Tibial artery (tissue), 4 donors: ENCODE data around the gene MTERF4.
A peak's percentile ranks its signal among the peaks of the same experiment; 100 is the strongest.

Experiments
- DNase-seq, 2 donors: peaks; one replicate each; pipeline ENCODE4 v3.0.0-alpha.2; 2019
- H3K27ac ChIP-seq, 2 donors: fragments of 200-600 bp; sonication (generic) in 1 of 2; 1 replicate in 1 of 2; 2 replicates in 1 of 2; pipeline ENCODE4 v1.5.1; 2018 to 2019; ENCODE audit warnings: mild to moderate bottlenecking in 1 of 2
- H3K27me3 ChIP-seq, 2 donors: fragments of 200-600 bp; sonication (generic) in 1 of 2; one replicate each; pipeline versions ENCODE4 v1.5.1 to v1.6.0; 2016 to 2019
- H3K36me3 ChIP-seq, 3 donors: fragments of 200-600 bp; sonication (generic) in 2 of 3; one replicate each; pipeline ENCODE4 v1.5.1; 2016 to 2019; ENCODE audit warnings: mild to moderate bottlenecking in 2 of 3
- H3K4me1 ChIP-seq, 4 donors: fragments of 200-600 bp; sonication (generic) in 2 of 4; 1 replicate in 3 of 4; 2 replicates in 1 of 4; pipeline ENCODE4 v1.5.1; 2016 to 2019
- H3K4me3 ChIP-seq, 2 donors: fragments of 200-600 bp; sonication (generic) in 1 of 2; 1 replicate in 1 of 2; 2 replicates in 1 of 2; pipeline ENCODE4 v1.5.1; 2018 to 2019; ENCODE audit warnings: mild to moderate bottlenecking in 2 of 2
- H3K9me3 ChIP-seq, 3 donors: fragments of 200-600 bp; sonication (generic) in 1 of 3; one replicate each; pipeline ENCODE4 v1.5.1; 2016 to 2019
- intact Hi-C: fragments of 100-400 bp; cut with DNase I; formaldehyde crosslinking; loops from one replicate; pipeline ENCODE4 v1.15.0; 2023; ENCODE audit warnings: low total_unique reads
- TF ChIP-seq, protein P1 (sequence below), 2 experiments: fragments of 200-600 bp in 1 of 2; fragments of 450-650 bp in 1 of 2; IDR thresholded peaks; one replicate each; pipeline ENCODE4 v1.5.1; 2017 to 2019; ENCODE audit warnings: antibody characterized with exemption in 2 of 2, mild to moderate bottlenecking in 1 of 2, moderate library complexity in 1 of 2

Gene MTERF4

DNA sequence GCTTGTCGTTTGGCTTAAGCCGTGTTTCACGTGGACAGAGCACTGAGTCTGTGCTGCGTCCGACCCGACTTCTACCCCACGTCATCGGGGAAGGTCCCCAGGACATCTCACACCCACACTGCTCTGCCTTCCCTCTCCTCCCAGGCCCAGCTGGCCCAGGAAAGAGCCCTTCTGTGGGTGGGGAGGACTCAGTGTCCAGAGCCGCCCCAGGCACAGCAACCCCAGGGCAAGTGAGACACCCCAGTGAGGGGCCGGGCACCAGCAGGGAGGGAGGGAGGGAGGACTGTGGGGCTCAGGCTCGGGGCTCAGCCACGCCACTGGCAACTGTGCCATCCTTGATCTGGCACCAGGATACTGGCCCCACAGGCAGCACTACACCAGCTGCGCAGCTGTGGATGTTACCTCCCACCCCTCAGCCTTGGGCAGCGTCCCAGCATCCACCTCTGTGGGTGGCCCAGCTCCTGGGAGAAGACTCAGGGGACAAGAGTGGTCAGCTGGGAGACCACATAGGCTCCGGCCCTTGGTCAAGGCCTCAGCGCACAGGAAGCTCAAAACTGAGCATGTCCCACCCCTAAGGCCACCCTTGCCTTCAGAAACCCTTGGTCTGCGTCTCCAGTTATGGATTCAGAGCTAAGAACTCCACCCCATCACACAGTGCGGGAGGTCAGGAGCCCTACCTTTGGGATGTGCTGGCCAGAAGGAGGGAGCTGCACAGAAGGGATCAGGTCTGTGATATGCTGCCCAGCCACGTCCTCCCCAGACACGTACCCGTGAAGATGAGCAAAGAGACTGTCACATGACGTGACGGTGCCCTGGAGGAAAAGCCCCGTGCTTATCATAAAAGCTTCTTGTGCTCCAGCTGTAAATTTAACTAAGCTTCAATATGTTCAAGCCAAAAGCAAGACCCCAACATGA, 35.4 kb upstream of the MTERF4 start:
- Histone ChIP-seq H3K4me3 (no peak overlapping the region), H3K27me3 (no peaks in the 10 kb centered on the region), H3K36me3 (peaks cover 0 to 33% (median 0%) of the 10 kb centered on the region in 3 donors), H3K4me1 (no peaks in the 10 kb centered on the region), H3K27ac (no peak overlapping the region), H3K9me3 (no peaks in the 10 kb centered on the region)
- TF ChIP-seq, protein P1, sequence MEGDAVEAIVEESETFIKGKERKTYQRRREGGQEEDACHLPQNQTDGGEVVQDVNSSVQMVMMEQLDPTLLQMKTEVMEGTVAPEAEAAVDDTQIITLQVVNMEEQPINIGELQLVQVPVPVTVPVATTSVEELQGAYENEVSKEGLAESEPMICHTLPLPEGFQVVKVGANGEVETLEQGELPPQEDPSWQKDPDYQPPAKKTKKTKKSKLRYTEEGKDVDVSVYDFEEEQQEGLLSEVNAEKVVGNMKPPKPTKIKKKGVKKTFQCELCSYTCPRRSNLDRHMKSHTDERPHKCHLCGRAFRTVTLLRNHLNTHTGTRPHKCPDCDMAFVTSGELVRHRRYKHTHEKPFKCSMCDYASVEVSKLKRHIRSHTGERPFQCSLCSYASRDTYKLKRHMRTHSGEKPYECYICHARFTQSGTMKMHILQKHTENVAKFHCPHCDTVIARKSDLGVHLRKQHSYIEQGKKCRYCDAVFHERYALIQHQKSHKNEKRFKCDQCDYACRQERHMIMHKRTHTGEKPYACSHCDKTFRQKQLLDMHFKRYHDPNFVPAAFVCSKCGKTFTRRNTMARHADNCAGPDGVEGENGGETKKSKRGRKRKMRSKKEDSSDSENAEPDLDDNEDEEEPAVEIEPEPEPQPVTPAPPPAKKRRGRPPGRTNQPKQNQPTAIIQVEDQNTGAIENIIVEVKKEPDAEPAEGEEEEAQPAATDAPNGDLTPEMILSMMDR (IDR thresholded peaks at IDR 0.05) = no peak
- intact Hi-C loops = no loop called here
- DNase-seq = peak in 1 of 2 donors; percentile 9

DNA sequence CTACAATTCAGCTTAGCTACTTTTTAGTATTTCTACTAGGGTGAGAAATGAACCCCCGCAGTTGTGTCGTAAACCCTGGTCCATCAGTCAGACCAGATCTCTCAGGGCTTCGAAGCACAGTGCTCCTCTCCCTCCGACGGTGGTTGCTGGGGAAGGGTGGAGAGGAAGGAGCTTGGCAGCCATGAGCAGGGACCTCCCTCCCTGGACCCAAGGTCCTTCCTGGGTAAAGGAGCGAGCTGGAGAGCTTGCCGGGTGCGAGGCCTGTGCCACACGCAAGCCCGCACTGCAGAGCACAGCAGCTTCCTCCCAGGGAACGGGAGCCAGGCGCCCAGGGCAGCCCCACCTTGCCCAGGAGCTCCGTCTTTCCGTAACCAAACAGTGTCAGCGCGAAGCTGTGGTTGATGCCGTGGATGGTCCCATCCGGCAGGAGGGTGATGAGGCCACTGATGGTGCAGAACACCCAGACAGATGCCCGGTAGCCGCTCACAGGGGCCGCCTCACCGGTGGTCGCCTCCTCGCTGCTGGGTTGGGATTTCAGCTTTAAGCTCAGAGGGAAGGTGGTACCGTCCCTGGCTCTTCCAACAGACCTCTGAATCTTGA, 34.7 kb upstream of the MTERF4 start:
- TF ChIP-seq, protein P1 (IDR thresholded peaks at IDR 0.05) = no peak
- DNase-seq = peak in 1 of 2 donors; percentile 37
- H3K4me1 ChIP-seq = no peaks in the 10 kb centered on the region
- H3K4me3 ChIP-seq = no peak overlapping the region
- no peak overlapping the region for H3K27ac ChIP-seq
- no peaks in the 10 kb centered on the region for H3K27me3 ChIP-seq
- intact Hi-C loops = no loop called here
- peaks cover 0 to 33% (median 0%) of the 10 kb centered on the region in 3 donors for H3K36me3 ChIP-seq
- H3K9me3 ChIP-seq = no peaks in the 10 kb centered on the region

DNA sequence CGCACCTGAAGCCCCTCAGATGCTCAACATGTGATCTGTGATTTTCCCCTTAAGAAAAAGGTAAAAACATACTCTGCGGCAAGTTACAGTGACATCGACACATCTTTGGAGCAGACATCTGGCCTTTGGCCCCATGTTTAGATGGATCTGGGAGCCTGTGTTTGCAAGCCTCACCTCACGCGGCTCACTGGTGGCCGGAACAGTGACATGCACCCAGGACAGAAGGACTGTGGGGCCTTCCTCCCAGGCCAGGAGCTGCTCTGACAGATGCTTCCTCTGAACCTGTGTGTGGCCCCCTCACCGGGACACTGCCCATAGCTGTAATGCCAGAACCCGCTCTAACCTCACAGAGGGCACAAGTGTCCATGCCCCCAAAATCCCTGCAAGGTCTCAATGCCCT, 34.1 kb upstream of the MTERF4 start:
- H3K9me3 ChIP-seq = no peaks in the 10 kb centered on the region
- intact Hi-C loops = no loop called here
- H3K36me3 ChIP-seq = peaks cover 0 to 33% (median 0%) of the 10 kb centered on the region in 3 donors
- H3K4me1 ChIP-seq = no peaks in the 10 kb centered on the region
- H3K27ac ChIP-seq = no peak overlapping the region
- no peaks in the 10 kb centered on the region for H3K27me3 ChIP-seq
- no peak overlapping the region for H3K4me3 ChIP-seq
- TF ChIP-seq, protein P1 (IDR thresholded peaks at IDR 0.05) = no peak
- peak in 1 of 2 donors; percentile 56 for DNase-seq

DNA sequence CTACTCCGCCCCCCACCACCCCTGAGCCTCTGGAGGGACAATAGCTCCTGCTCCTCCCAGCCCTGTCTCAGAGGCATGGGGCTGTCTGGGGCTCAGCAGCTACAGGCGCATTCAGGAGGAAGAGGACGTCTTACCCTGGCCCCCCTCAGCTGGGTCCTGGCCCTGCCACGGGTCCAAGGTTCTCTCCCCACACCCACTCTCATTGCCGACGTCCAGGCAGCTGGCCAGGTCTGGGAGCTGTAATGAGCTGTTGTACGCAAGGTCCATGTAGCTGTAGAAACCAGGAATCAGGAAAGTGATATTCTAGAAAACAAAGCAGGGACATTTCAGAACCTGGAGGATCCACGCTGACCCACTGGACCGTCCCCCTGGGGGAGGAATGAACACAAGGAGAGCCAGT, 33.6 kb upstream of the MTERF4 start:
- H3K27me3 ChIP-seq = no peaks in the 10 kb centered on the region
- peaks cover 0 to 33% (median 0%) of the 10 kb centered on the region in 3 donors for H3K36me3 ChIP-seq
- TF ChIP-seq, protein P1 (IDR thresholded peaks at IDR 0.05) = no peak
- DNase-seq = peak in 1 of 2 donors; percentile 48
- H3K4me1 ChIP-seq = no peaks in the 10 kb centered on the region
- H3K9me3 ChIP-seq = no peaks in the 10 kb centered on the region
- no peak overlapping the region for H3K27ac ChIP-seq
- intact Hi-C loops = no loop called here
- H3K4me3 ChIP-seq = no peak overlapping the region

DNA sequence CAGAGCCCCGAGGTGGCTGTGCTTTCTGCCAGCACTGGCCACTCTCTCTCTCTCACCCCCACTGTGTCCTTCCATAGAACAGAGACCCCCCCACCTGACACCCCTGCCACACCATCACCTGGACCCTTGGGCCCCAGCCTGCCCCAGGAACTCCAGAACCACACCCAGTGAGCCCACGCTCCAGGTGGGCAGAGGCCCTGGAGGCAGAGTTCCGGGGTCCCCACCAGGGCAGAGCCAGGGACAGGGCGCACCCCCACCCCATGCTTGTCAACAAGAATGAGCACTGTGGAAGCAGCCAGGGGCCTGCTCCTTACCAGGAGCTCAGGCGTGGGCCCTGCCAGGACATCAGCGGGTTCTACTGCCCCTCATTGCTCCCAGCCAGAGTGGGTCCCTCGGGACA, 32.6 kb upstream of the MTERF4 start:
- Histone ChIP-seq H3K36me3 (peaks cover 0 to 25% (median 3%) of the 10 kb centered on the region in 3 donors), H3K4me3 (no peak overlapping the region), H3K27ac (no peak overlapping the region), H3K27me3 (no peaks in the 10 kb centered on the region), H3K4me1 (no peaks in the 10 kb centered on the region), H3K9me3 (no peaks in the 10 kb centered on the region)
- peak in 1 of 2 donors; percentile 52 for DNase-seq
- TF ChIP-seq, protein P1 (IDR thresholded peaks at IDR 0.05) = no peak
- intact Hi-C loops = no loop called here
